Hepatocyte (in vitro differentiated cells): ENCODE measurements around the gene DIS3L2. TPM values are rescaled to one million over a fixed set of nuclear protein-coding genes. Genes with fewer than 3 reads are reported as not detected.
"Not testable (repeated sequence)": the region's sequence is repeated elsewhere in the genome, so short reads cannot be mapped to it uniquely, and the experiment has no call there.

Source experiments
- DNase-seq: peaks from one replicate; pipeline ENCODE4 v3.0.0-alpha.2; 2016; ENCODE audit warnings: low spot score
- H2AFZ ChIP-seq: fragments of 200-600 bp; sonication (generic); 2 replicates; pipeline ENCODE4 v1.6.0; 2016; ENCODE audit warnings: antibody characterized with exemption, mild to moderate bottlenecking
- H3K27ac ChIP-seq: fragments of 200-600 bp; sonication (generic); 2 replicates; pipeline ENCODE4 v1.5.1; 2016; ENCODE audit warnings: mild to moderate bottlenecking
- H3K27me3 ChIP-seq: fragments of 200-600 bp; sonication (generic); 2 replicates; pipeline ENCODE4 v1.6.1; 2016
- H3K36me3 ChIP-seq: fragments of 200-600 bp; sonication (generic); replicated peaks from 2 replicates; pipeline ENCODE4 v1.5.1; 2016; ENCODE audit warnings: low read depth; ENCODE audit not compliant: insufficient read depth
- H3K4me1 ChIP-seq: fragments of 200-600 bp; sonication (generic); 2 replicates; pipeline ENCODE4 v1.5.1; 2016; ENCODE audit warnings: mild to moderate bottlenecking, moderate library complexity; ENCODE audit not compliant: insufficient read depth
- H3K4me2 ChIP-seq: fragments of 200-600 bp; sonication (generic); 2 replicates; pipeline ENCODE4 v1.6.0; 2016
- H3K4me3 ChIP-seq: fragments of 200-600 bp; sonication (generic); 2 replicates; pipeline ENCODE4 v1.5.1; 2016; ENCODE audit warnings: mild to moderate bottlenecking
- H3K79me2 ChIP-seq: fragments of 200-600 bp; sonication (generic); 2 replicates; pipeline ENCODE4 v1.6.0; 2017; ENCODE audit warnings: mild to moderate bottlenecking
- H3K9me2 ChIP-seq: fragments of 200-600 bp; sonication (generic); replicated peaks from 2 replicates; pipeline ENCODE4 v1.6.0; 2017; ENCODE audit warnings: mild to moderate bottlenecking; ENCODE audit not compliant: insufficient read depth
- H3K9me3 ChIP-seq: fragments of 200-600 bp; sonication (generic); 2 replicates; pipeline ENCODE4 v1.5.1; 2016; ENCODE audit warnings: low read depth, mild to moderate bottlenecking
- H4K20me1 ChIP-seq: fragments of 200-600 bp; sonication (generic); 2 replicates; pipeline ENCODE4 v1.6.0; 2016; ENCODE audit warnings: mild to moderate bottlenecking; ENCODE audit not compliant: insufficient read depth, poor library complexity, severe bottlenecking
- CTCF ChIP-seq: fragments of 200-600 bp; sonication (generic); IDR thresholded peaks from 2 replicates; pipeline ENCODE4 v1.5.1; 2016; ENCODE audit warnings: antibody characterized with exemption, mild to moderate bottlenecking; ENCODE audit not compliant: poor library complexity
- EZH2 ChIP-seq: fragments of 200-600 bp; sonication (generic); IDR thresholded peaks from 2 replicates; pipeline ENCODE4 v1.6.1; 2016; ENCODE audit warnings: antibody characterized with exemption, mild to moderate bottlenecking, borderline replicate concordance
- EZH2phosphoT487 ChIP-seq: fragments of 200-600 bp; sonication (generic); IDR thresholded peaks from one replicate; pipeline ENCODE4 v1.6.1; 2018; ENCODE audit warnings: antibody characterized with exemption, mild to moderate bottlenecking, low read depth, moderate library complexity; ENCODE audit not compliant: unreplicated experiment, severe bottlenecking
- whole genome bisulfite sequencing: methylation state at CpG from one replicate; pipeline ENCODE4 v1.1.6; 2016; ENCODE audit warnings: low lambda C conversion rate; ENCODE audit errors: missing lambda C conversion rate; 5-methylcytosine and 5-hydroxymethylcytosine counted together
- polyA plus RNA-seq: library from polyadenylated mRNA; unstranded; fragments of >200 nt; fragmentation: Nextera tagmentation; extraction: Ambion mirVana; gene quantifications from 2 replicates; pipeline ENCODE4 v1.2.1, GENCODE V29; 2016
- total RNA-seq: library from RNA; depleted of rRNA; stranded (reverse); fragments of >200 nt; gene quantifications from 2 replicates; pipeline ENCODE4 v1.2.3, GENCODE V29; 2014

DIS3L2 gene
- total and polyA plus RNA-seq, 2 experiments from 2014 or later = 19.5 to 20.0 TPM

DNA sequence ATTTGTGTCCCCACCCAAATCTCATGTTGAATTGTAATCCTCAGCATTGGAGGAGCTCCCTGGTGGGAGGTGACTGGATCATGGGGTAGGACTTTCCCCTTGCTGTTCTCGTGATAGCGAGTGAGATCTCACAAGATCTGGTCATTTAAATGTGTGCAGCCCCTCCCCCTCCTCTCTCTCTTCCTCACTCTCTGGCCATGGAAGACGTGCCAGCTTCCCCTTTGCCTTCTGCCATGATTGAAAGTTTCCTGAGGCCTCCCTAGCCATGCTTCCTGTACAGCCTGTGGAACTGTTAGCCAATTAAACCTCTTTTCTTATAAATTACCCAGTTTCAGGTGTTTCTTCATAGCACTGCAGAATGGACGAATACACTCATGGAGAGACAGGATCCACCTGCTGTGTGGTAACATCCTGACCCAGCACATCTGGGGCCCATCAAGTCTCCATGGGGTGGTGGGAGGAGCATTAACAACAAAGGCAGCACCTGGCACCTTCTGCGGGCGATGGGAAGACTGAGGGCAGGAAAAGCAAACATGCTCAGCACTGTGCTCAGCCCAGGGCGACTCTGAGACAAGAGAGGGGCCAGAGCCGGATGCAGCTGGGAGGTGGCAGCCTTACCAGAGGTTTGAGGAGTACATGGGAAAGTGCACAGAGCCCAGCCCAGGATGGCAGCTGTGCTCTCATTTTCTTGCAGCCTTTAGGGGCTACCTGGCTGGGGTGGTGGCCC, 400.8 kb downstream of the DIS3L2 start:
- Histone ChIP-seq H4K20me1 (no peaks in the 10 kb centered on the region), H3K79me2 (no peaks in the 10 kb centered on the region), H3K36me3 (no peaks in the 10 kb centered on the region), H2AFZ (no peak overlapping the region), H3K9me3 (no peaks in the 10 kb centered on the region), H3K4me3 (no peak overlapping the region), H3K4me1 (peaks cover 3% of the 10 kb centered on the region), H3K27ac (no peak overlapping the region), H3K4me2 (no peak overlapping the region), H3K9me2 (no peaks in the 10 kb centered on the region), H3K27me3 (no peaks in the 10 kb centered on the region)
- 84% methylated on average over 8 of the region's 8 CpGs for WGBS
- no peak for TF ChIP-seq CTCF
- TF ChIP-seq EZH2phosphoT487 = no peak
- TF ChIP-seq EZH2 = no peak
- DNase-seq = no peak

DNA sequence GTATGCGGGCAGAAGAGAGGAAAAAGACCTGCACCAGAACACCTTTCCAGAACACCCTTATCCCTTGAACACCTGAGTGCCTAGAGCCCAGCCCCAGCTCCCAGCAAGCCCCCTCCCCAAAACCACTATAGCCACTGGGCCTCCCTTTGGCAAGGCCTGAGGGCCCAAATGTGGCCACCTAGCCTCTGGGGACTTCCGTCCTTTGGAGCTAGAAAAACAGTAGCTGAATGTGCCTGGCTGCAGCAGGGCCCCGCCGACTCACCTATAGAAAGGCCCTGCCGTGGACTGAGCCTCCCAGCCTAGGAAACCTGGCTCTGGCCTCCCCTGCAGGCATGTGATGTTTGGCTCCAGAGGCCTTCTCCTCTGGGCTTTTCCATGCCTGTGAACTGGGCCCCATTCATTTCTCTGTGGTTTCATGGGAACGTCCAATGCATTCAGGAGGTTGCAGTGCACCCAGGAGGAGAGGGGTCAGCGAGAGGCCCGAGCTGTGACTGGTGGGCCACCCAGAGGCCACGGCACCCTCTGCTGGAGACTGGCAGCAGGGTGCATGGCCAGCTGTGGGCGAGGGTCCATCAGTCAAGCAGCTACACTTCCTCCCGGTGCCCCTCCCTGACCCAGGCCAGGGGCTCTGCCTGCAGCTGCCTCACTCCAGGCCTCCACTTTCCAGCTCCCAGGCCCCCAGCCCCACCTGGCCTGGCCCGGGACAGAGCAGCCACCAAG, 401.7 kb downstream of the DIS3L2 start:
- H2AFZ ChIP-seq, H3K27me3 ChIP-seq, H3K4me3 ChIP-seq, H3K4me1 ChIP-seq, H4K20me1 ChIP-seq, H3K27ac ChIP-seq, H3K9me2 ChIP-seq, H3K4me2 ChIP-seq, H3K9me3 ChIP-seq, DNase-seq, H3K36me3 ChIP-seq, H3K79me2 ChIP-seq: not testable (repeated sequence)
- 84% methylated on average over 12 of the region's 12 CpGs for WGBS

- no peaks in the 10 kb centered on the region for H3K9me3 ChIP-seq
- H3K4me1 ChIP-seq = peaks cover 3% of the 10 kb centered on the region
- DNase-seq = no peak
- no peak overlapping the region for H3K4me3 ChIP-seq
- 92% methylated on average over 14 of the region's 14 CpGs for WGBS
- no peak overlapping the region for H2AFZ ChIP-seq
- H3K79me2 ChIP-seq = no peaks in the 10 kb centered on the region
- H3K9me2 ChIP-seq = no peaks in the 10 kb centered on the region
- H3K27me3 ChIP-seq = no peaks in the 10 kb centered on the region
- H3K27ac ChIP-seq = no peak overlapping the region
- no peaks in the 10 kb centered on the region for H3K36me3 ChIP-seq
- TF ChIP-seq EZH2phosphoT487 = no peak
- no peak for TF ChIP-seq EZH2
- TF ChIP-seq CTCF = no peak
- no peak overlapping the region for H3K4me2 ChIP-seq
- no peaks in the 10 kb centered on the region for H4K20me1 ChIP-seq
Measured at GRCh38 chr2:232363784-232364615, 402.5 kb downstream of the DIS3L2 start.

DNA sequence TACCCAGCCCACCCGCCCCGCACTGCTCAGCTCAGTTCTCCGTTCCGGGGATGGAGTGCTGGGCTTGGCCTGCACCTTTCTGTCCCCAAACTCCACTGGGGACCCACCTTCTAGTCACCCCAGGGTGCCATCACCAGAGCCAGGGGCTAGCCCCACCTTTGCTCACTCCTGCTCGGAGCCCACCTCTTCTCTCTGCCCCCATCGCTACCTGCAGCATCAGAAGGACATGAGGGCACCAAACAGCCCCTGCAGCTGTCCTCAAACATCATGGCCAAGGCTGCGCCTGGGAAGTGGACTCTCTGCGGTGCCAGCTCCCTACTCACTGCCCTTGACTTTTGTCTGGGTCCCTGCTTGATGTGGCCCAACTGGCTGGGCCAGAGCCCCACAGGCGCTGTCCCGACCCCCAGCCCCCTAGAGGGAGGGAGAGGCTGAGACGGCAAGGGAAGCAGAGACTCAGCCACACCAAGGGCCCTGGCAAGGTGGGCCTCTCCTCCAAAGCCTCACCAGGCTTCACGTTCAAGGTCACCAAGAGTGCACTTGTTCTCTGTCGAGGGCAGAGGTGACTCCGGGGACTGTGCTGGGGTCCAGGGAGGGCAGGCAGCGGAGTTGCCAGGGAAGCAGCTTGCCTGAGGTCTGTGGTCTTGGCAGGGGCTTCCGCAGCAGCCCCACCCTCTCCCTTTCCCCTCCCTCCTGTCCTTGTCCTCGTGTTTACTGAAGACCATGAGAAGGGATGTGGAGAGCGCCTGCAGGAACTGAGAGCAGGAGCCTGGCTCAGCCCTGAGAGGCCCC, 403.5 kb downstream of the DIS3L2 start:
- H3K9me2 ChIP-seq, H2AFZ ChIP-seq, H3K4me1 ChIP-seq, H3K9me3 ChIP-seq, H4K20me1 ChIP-seq, H3K4me2 ChIP-seq, H3K79me2 ChIP-seq, H3K36me3 ChIP-seq, H3K27me3 ChIP-seq, DNase-seq, H3K27ac ChIP-seq, H3K4me3 ChIP-seq: not testable (repeated sequence)
- WGBS = 91% methylated on average over 14 of the region's 18 CpGs
